Activated naive CD8-positive, alpha-beta T cell (primary cell): Measurements from ENCODE around the gene PREPL.

ENCODE experiments used
- H3K27ac Mint-ChIP-seq: one replicate; pipeline ENCODE4 v1.8.0; 2021; ENCODE audit warnings: mixed read lengths
- H3K27me3 Mint-ChIP-seq: one replicate; pipeline ENCODE4 v1.8.0; 2021; ENCODE audit warnings: mixed read lengths
- H3K36me3 Mint-ChIP-seq: one replicate; pipeline ENCODE4 v1.8.0; 2021; ENCODE audit warnings: mixed read lengths
- H3K4me1 Mint-ChIP-seq: one replicate; pipeline ENCODE4 v1.8.0; 2021; ENCODE audit warnings: low read depth, mixed read lengths
- H3K4me3 Mint-ChIP-seq: one replicate; pipeline ENCODE4 v1.8.0; 2021; ENCODE audit warnings: mild to moderate bottlenecking, mixed read lengths
- H3K9me3 Mint-ChIP-seq: one replicate; pipeline ENCODE4 v1.8.0; 2021; ENCODE audit warnings: low read depth, mixed read lengths

Gene PREPL

DNA sequence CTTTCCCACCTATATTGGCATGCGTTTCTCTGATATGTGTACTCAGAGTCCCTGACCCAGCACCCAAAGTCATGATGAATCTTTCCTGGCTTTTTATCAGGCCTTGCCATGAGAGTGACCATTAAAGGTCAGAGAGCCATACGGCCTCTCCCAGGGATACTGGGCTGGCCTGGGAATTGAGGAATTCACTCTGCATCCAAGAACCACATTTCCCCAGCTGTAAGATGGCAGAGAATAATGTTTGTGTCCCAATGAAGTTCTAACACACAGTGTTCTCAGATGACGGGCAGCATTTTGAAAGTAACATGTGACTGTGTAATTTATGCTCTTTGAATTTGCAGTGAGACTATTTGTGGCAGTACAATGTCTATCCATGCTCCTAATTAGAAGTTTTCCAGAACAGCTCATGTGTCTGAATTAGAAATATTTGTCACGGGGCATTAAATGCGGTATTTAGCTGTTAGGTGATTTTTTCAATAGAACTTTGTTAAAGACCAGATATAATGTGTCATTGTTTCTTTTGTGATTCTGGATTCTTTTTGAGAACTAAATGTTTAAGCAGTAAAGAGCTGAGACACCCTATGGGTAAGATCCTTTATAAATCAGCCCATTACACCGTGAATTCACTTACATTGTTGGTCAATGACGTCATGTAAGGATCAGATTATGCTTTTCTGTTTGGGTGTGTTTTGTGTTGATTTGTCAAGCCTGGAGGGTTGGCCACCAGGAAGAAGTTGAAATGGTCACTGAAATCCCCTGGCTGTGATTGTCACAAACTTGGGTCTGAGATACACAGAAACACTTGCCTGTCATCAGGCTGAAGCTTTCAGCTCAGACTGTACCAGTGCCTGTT lies 93.3 kb downstream of the PREPL start:
- peaks cover 2% of the 10 kb centered on the region for H3K36me3 Mint-ChIP-seq
- H3K27ac Mint-ChIP-seq = no peak overlapping the region
- H3K27me3 Mint-ChIP-seq = no peaks in the 10 kb centered on the region
- H3K4me3 Mint-ChIP-seq = no peak overlapping the region
- H3K4me1 Mint-ChIP-seq = no peaks in the 10 kb centered on the region
- H3K9me3 Mint-ChIP-seq = no peaks in the 10 kb centered on the region
